ENCODE results near the gene DCXR.

GRCh38 chr17:82037092-82037888 is at the start of gene DCXR:
- TF ChIP-seq YY1 (IDR thresholded peaks at IDR 0.05; ENCODE audit: insufficient read depth, insufficient read length) (no peak), SUZ12 (IDR thresholded peaks at IDR 0.05; ENCODE audit: extremely low read depth, insufficient read depth, insufficient read length) (no peak)

Measured in NT2/D1 (cell line).